Medulla oblongata (tissue), 1 donor: ENCODE measurements around the gene PLEKHM2.

Experiments used
- DNase-seq: peaks from one replicate; pipeline ENCODE4 v3.0.0-alpha.2; 2015; ENCODE audit errors: extremely low spot score

Gene PLEKHM2

GRCh38 chr1:15760520-15761211 lies 76.5 kb downstream of the PLEKHM2 start:
- DNase-seq: no peak

- no peak for DNase-seq
These were observed 77.4 kb downstream of the PLEKHM2 start for GRCh38 chr1:15761366-15762128.

- no peak for DNase-seq
These were observed 78.4 kb downstream of the PLEKHM2 start for GRCh38 chr1:15762546-15762945.

- DNase-seq: no peak
These were observed 80.2 kb downstream of the PLEKHM2 start for GRCh38 chr1:15764269-15764764.

- DNase-seq: no peak
These were observed 80.8 kb downstream of the PLEKHM2 start for GRCh38 chr1:15764890-15765289.

- no peak for DNase-seq
These were observed 81.5 kb downstream of the PLEKHM2 start for GRCh38 chr1:15765495-15766194.

GRCh38 chr1:15767941-15768340 lies 83.8 kb downstream of the PLEKHM2 start:
- no peak for DNase-seq

GRCh38 chr1:15768388-15768787 lies 84.3 kb downstream of the PLEKHM2 start:
- DNase-seq: no peak

- DNase-seq: no peak
These were observed 86.3 kb downstream of the PLEKHM2 start for GRCh38 chr1:15770313-15770962.

GRCh38 chr1:15771836-15772515 lies 87.9 kb downstream of the PLEKHM2 start:
- DNase-seq: no peak

- DNase-seq: no peak
These were observed 91.6 kb downstream of the PLEKHM2 start for GRCh38 chr1:15775706-15776105.

- DNase-seq: no peak
These were observed 94.0 kb downstream of the PLEKHM2 start for GRCh38 chr1:15777909-15778707.
